GM12878 (cell line): ENCODE results near the gene SPI1. TPM values are rescaled to one million over a fixed set of nuclear protein-coding genes. Genes with fewer than 3 reads are reported as not detected.
"Not testable (repeated sequence)": the region's sequence is repeated elsewhere in the genome, so short reads cannot be mapped to it uniquely, and the experiment has no call there.

Experiments
- ATAC-seq: fragments of 200-7000 bp; cut with Tn5 transposase; 3 replicates; pipeline ENCODE4 v1.9.1; 2020; ENCODE audit warnings: mild to moderate bottlenecking, moderate library complexity
- BruUV-seq: library from RNA; stranded (reverse); fragments of 400-500 nt; replicated peaks from 2 replicates; lab custom pipeline; 2021; lab: Mats Ljungman, UMichigan
- CTCF ChIA-PET: fragments of 300-600 bp; sonication (Branson Sonifier 250); formaldehyde crosslinking; extraction: SDS; loops from one replicate; lab custom pipeline; 2021; ENCODE audit warnings: inconsistent platforms; lab: Yijun Ruan, JAX
- POLR2A ChIA-PET: fragments of 350-600 bp; formaldehyde crosslinking; extraction: SDS; loops from one replicate; lab custom pipeline; 2021; ENCODE audit warnings: inconsistent platforms; lab: Charles Lee
- RAD21 ChIA-PET: fragments of 300-600 bp; sonication (Branson Sonifier 250); formaldehyde crosslinking; loops from one replicate; lab custom pipeline; 2023; ENCODE audit warnings: antibody characterized with exemption; ENCODE audit not compliant: unreplicated experiment; lab: Charles Lee
- SMC1A ChIA-PET: fragments of 300-600 bp; sonication (Branson Sonifier 250); formaldehyde crosslinking; loops from one replicate; lab custom pipeline; 2023; ENCODE audit not compliant: unreplicated experiment, uncharacterized antibody; lab: Charles Lee
- DNase-seq: peaks from one replicate; pipeline ENCODE4 v3.0.0-alpha.2; 2011; ENCODE audit warnings: low read depth, low spot score
- FAIRE-seq: peaks from 3 replicates; lab custom pipeline; 2011; peaks lifted over from hg19 to GRCh38; lab: Jason Lieb, UNC
- H2AFZ ChIP-seq: 2 replicates; pipeline ENCODE4 v1.6.0; 2011; ENCODE audit warnings: low read depth, low read length, control low read depth; ENCODE audit not compliant: control insufficient read depth
- H3K27ac ChIP-seq: 2 replicates; pipeline ENCODE4 v1.5.1; 2011; ENCODE audit warnings: control low read depth; ENCODE audit not compliant: control insufficient read depth, insufficient read depth
- H3K27me3 ChIP-seq, 2 experiments: replicated peaks in 1 of 2; 2 replicates each; pipeline versions ENCODE4 v1.6.0 to v1.6.1; 2011; ENCODE audit warnings: low read length in 1 of 2; ENCODE audit not compliant: control insufficient read depth in 2 of 2, insufficient read depth in 2 of 2
- H3K36me3 ChIP-seq, 2 experiments: 2 replicates each; pipeline ENCODE4 v1.5.1; 2011; ENCODE audit warnings: low read length in 1 of 2; ENCODE audit not compliant: control insufficient read depth in 2 of 2, insufficient read depth in 2 of 2
- H3K4me1 ChIP-seq: 2 replicates; pipeline ENCODE4 v1.6.1; 2011; ENCODE audit warnings: mild to moderate bottlenecking, low read length, moderate library complexity, mixed read lengths; ENCODE audit not compliant: control insufficient read depth, insufficient read depth
- H3K4me2 ChIP-seq: 2 replicates; pipeline ENCODE4 v1.6.0; 2011; ENCODE audit warnings: control low read depth; ENCODE audit not compliant: control insufficient read depth, insufficient read depth
- H3K4me3 ChIP-seq: fragments of 200-600 bp; sonication (generic); 2 replicates; pipeline ENCODE4 v1.5.1; 2016
- H3K79me2 ChIP-seq: 2 replicates; pipeline ENCODE4 v1.6.0; 2011; ENCODE audit warnings: low read length; ENCODE audit not compliant: control insufficient read depth, insufficient read depth
- H3K9ac ChIP-seq: 2 replicates; pipeline ENCODE4 v1.8.0; 2011; ENCODE audit warnings: low read length, control low read depth, mixed read lengths; ENCODE audit not compliant: control insufficient read depth, insufficient read depth
- H3K9me3 ChIP-seq: replicated peaks from 3 replicates; pipeline ENCODE4 v1.5.1; 2011; ENCODE audit warnings: mild to moderate bottlenecking, low read length; ENCODE audit not compliant: control insufficient read depth, insufficient read depth
- H4K20me1 ChIP-seq: 2 replicates; pipeline ENCODE4 v1.6.0; 2011; ENCODE audit not compliant: control insufficient read depth, insufficient read depth
- CHD2 ChIP-seq: IDR thresholded peaks from 2 replicates; pipeline ENCODE4 v1.6.1; 2011; ENCODE audit warnings: low read depth, low read length, improper control_type of control experiment, borderline replicate concordance
- EED ChIP-seq: sonication (generic); IDR thresholded peaks from 2 replicates; pipeline ENCODE4 v1.6.1; 2016; ENCODE audit warnings: antibody characterized with exemption, low read depth
- SREBF2 ChIP-seq: IDR thresholded peaks from 2 replicates; pipeline ENCODE4 v1.6.1; 2012; ENCODE audit warnings: mild to moderate bottlenecking, low read length
- TCF3 ChIP-seq: IDR thresholded peaks from 2 replicates; pipeline ENCODE4 v1.6.1; 2012; ENCODE audit warnings: low read depth, mild to moderate bottlenecking, low read length, borderline replicate concordance; ENCODE audit not compliant: insufficient read depth
- ZNF217 ChIP-seq: fragments of 450-650 bp; IDR thresholded peaks from 2 replicates; pipeline ENCODE4 v1.6.1; 2017; ENCODE audit warnings: antibody characterized with exemption, mild to moderate bottlenecking
- WGBS: methylation state at CpG from one replicate; pipeline ENCODE4 v1.1.6; 2016; ENCODE audit warnings: low lambda C conversion rate; ENCODE audit not compliant: insufficient replicate concordance, insufficient coverage; ENCODE audit errors: missing lambda C conversion rate; 5-methylcytosine and 5-hydroxymethylcytosine counted together
- in situ Hi-C: fragments of 300-500 bp; cut with MboI; formaldehyde crosslinking; loops from 9 replicates; pipeline ENCODE4 v1.14.3; 2018; ENCODE audit warnings: mixed read lengths
- intact Hi-C: fragments of 100-400 bp; cut with micrococcal nuclease; formaldehyde crosslinking; loops from one replicate; pipeline ENCODE4 v1.14.2; 2022; ENCODE audit not compliant: unreplicated experiment
- polyA plus RNA-seq, 11 experiments: library from polyadenylated mRNA; depleted of rRNA in 4 of 11; unstranded in 6 of 11; stranded (reverse) in 5 of 11; fragments of >200 nt; fragmentation: Nextera tagmentation in 4 of 11; fragmentation: Illumina TruSeq in 1 of 11; extraction: Ambion mirVana in 4 of 11; extraction: Trizol in 1 of 11; gene quantifications; 1 replicate in 1 of 11; 2 replicates in 10 of 11; pipeline versions ENCODE4 v1.2.1 to v1.2.3, GENCODE V29; 2011 to 2016; ENCODE audit warnings: inconsistent platforms in 2 of 11, missing spikeins in 2 of 11, low read depth in 1 of 11
- total RNA-seq, 4 experiments: library from RNA; depleted of rRNA in 3 of 4; stranded (reverse); fragments of >200 nt in 3 of 4; fragmentation: Illumina TruSeq in 1 of 4; extraction: Trizol in 1 of 4; gene quantifications; 2 replicates each; pipeline versions ENCODE4 v1.2.1 to v1.2.3, GENCODE V29; 2013 to 2021
- TF ChIP-seq, protein P1 (sequence below): fragments of 150-350 bp; IDR thresholded peaks from 2 replicates; pipeline ENCODE4 v1.6.1; 2014; ENCODE audit warnings: mild to moderate bottlenecking, low read depth, low read length
- TF ChIP-seq, protein P2 (sequence below): IDR thresholded peaks from 2 replicates; pipeline ENCODE4 v1.6.1; 2011; ENCODE audit warnings: borderline replicate concordance, low read depth, mild to moderate bottlenecking, moderate library complexity, mixed read lengths, low read length; ENCODE audit not compliant: insufficient read depth; ENCODE audit errors: extremely low read length

SPI1 gene
- total and polyA plus RNA-seq, 10 of the 15 experiments (the other 5 are each of a cell fraction or from before 2014, with no cell fraction given), result 0.05 to 31.1 (median 9.7) TPM

DNA sequence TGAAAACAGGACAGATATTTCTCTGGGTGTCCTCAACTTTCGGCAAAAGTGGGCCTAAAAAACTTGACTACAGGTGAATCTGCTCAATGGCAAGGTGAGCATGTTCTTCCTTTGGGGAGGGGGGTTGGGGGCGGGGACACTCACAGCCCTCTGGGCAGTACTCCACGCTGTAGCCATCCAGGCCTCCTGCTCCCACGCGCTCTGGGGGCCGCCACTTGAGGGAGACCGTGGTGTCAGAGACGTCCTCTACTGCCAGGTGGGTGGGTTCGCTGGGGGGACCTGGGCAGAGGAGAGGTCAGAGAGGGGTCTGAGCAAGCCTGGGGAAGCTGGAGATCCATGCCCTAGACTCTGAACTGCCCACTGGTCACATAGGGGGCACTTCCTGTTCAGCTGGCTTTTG, 42.6 kb downstream of the SPI1 start (continued):
- TF ChIP-seq, protein P1, sequence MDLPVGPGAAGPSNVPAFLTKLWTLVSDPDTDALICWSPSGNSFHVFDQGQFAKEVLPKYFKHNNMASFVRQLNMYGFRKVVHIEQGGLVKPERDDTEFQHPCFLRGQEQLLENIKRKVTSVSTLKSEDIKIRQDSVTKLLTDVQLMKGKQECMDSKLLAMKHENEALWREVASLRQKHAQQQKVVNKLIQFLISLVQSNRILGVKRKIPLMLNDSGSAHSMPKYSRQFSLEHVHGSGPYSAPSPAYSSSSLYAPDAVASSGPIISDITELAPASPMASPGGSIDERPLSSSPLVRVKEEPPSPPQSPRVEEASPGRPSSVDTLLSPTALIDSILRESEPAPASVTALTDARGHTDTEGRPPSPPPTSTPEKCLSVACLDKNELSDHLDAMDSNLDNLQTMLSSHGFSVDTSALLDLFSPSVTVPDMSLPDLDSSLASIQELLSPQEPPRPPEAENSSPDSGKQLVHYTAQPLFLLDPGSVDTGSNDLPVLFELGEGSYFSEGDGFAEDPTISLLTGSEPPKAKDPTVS, result no peak
- TF ChIP-seq ZNF217, result no peak
- TF ChIP-seq SREBF2, result no peak
- TF ChIP-seq CHD2, result no peak
- TF ChIP-seq, protein P2, sequence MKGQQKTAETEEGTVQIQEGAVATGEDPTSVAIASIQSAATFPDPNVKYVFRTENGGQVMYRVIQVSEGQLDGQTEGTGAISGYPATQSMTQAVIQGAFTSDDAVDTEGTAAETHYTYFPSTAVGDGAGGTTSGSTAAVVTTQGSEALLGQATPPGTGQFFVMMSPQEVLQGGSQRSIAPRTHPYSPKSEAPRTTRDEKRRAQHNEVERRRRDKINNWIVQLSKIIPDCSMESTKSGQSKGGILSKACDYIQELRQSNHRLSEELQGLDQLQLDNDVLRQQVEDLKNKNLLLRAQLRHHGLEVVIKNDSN, result no peak
- TF ChIP-seq TCF3, result no peak
- no peak for TF ChIP-seq EED

DNA sequence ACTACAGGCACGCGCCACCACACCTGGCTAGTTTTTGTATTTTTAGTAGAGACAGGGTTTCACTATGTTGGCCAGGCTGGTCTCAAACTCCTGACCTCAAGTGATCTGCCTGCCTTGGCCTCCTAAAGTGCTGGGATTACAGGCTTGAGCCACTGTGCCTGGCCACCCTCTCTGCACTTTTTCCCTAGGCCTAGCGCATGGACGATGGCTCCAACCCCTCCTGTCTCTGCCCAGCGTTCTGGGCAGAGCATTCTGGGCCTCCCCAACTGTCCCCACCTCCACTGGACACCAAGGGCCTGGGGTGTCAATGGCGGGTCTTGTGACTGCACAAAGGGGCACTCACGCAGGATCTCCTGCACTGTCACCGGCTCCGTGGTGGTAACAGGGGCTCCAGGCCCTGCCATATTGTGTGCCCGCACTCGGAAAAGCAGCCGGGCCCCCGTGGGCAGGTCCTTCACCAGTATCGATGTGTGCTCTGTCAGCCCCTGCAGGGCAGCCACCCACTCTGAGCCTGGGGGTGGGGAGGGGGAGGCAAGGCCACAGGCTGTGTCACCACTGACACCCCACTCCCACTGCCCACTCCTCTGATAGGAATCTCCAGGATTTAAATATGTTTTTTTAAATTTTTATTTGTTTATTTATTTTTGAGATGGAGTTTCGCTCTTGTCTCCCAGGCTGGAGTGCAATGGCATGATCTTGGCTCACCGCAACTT, 43.5 kb downstream of the SPI1 start:
- H3K4me1 ChIP-seq, DNase-seq, FAIRE-seq, BruUV-seq, RAD21 ChIA-PET, H3K4me2 ChIP-seq, intact Hi-C loops, H3K79me2 ChIP-seq, ATAC-seq, H3K27me3 ChIP-seq, H3K27ac ChIP-seq, H3K9ac ChIP-seq, H3K9me3 ChIP-seq, H3K4me3 ChIP-seq, in situ Hi-C loops, SMC1A ChIA-PET, POLR2A ChIA-PET, H3K36me3 ChIP-seq, H4K20me1 ChIP-seq, H2AFZ ChIP-seq: not testable (repeated sequence)
- CTCF ChIA-PET, result interaction anchor here (1.2 to 2.1 kb wide), 2 partner anchors 13 to 77 kb away, joined by 3 to 8 read pairs; no protein-coding TSS in a partner anchor
- 89% methylated on average over 16 of the region's 16 CpGs for WGBS
